Heart right ventricle (tissue), 16 donors: ENCODE data around the gene IKZF2. TPM values are rescaled to one million over a fixed set of nuclear protein-coding genes. Genes with fewer than 3 reads are reported as not detected.

ENCODE experiments used
- ATAC-seq, 8 donors: fragments of 200-7000 bp; cut with Tn5 transposase; one replicate each; pipeline ENCODE4 v1.9.1; 2020; ENCODE audit warnings: mild to moderate bottlenecking in 8 of 8, moderate library complexity in 8 of 8, moderate number of reproducible peaks in 1 of 8
- DNase-seq, 2 donors: peaks; one replicate each; pipeline ENCODE4 v3.0.0-alpha.2; 2020
- H3K27ac ChIP-seq, 10 donors: fragments of 200-600 bp; sonication (generic) in 2 of 10; one replicate each; pipeline versions ENCODE4 v1.5.0 to v1.8.0; 2020 to 2022; ENCODE audit warnings: mild to moderate bottlenecking in 3 of 10
- H3K27me3 ChIP-seq, 7 donors: fragments of 200-600 bp; one replicate each; pipeline ENCODE4 v1.8.0; 2021 to 2022; ENCODE audit warnings: mild to moderate bottlenecking in 2 of 7
- H3K36me3 ChIP-seq, 9 donors: fragments of 200-600 bp; sonication (generic) in 1 of 9; one replicate each; pipeline versions ENCODE4 v1.5.0 to v1.8.0; 2020 to 2022; ENCODE audit warnings: mild to moderate bottlenecking in 2 of 9
- H3K4me1 ChIP-seq, 9 donors: fragments of 200-600 bp; sonication (generic) in 1 of 9; one replicate each; pipeline versions ENCODE4 v1.5.0 to v1.8.0; 2020 to 2022; ENCODE audit warnings: mild to moderate bottlenecking in 4 of 9
- H3K4me3 ChIP-seq, 10 donors: fragments of 200-600 bp; sonication (generic) in 2 of 10; one replicate each; pipeline versions ENCODE4 v1.5.0 to v1.8.0; 2020 to 2022; ENCODE audit warnings: mild to moderate bottlenecking in 7 of 10, moderate library complexity in 2 of 10
- H3K9me3 ChIP-seq, 11 donors: fragments of 200-600 bp in 10 of 11; sonication (generic) in 2 of 11; one replicate each; pipeline versions ENCODE4 v1.5.0 to v1.8.0; 2013 to 2022; ENCODE audit warnings: mild to moderate bottlenecking in 2 of 11, control low read depth in 1 of 11, moderate library complexity in 1 of 11
- CTCF ChIP-seq, 9 donors: fragments of 200-600 bp; sonication (generic) in 2 of 9; IDR thresholded peaks; one replicate each; pipeline versions ENCODE4 v1.5.0 to v1.8.0; 2021 to 2022; ENCODE audit warnings: antibody characterized with exemption in 9 of 9, mild to moderate bottlenecking in 5 of 9, moderate library complexity in 1 of 9
- WGBS, 2 donors: extraction: QIAGEN DNeasy Blood & Tissue Kit; methylation state at CpG; one replicate each; pipeline ENCODE4 v1.1.7; 2013; ENCODE audit warnings: inconsistent platforms in 1 of 2; 5-methylcytosine and 5-hydroxymethylcytosine counted together
- intact Hi-C, 10 donors: fragments of 100-400 bp; cut with DNase I; formaldehyde crosslinking; loops; one replicate each; pipeline versions ENCODE4 v1.11.1 to v1.14.2; 2022
- polyA plus RNA-seq, 2 donors: library from polyadenylated mRNA; stranded (reverse); fragments of 200-250 nt; gene quantifications; one replicate each; pipeline ENCODE4 v1.2.3, GENCODE V29; 2013
- total RNA-seq, 10 donors: library from RNA; stranded (reverse); fragmentation: NEBNext Ultra II Directional in 3 of 10; extraction: Animal tissue kit (Norgen Biotek cat#: 25700) in 3 of 10; gene quantifications; one replicate each; pipeline versions ENCODE4 v1.2.1 to v1.2.4, GENCODE V29; 2021 to 2023
- donor health status: Arrhythmogenic right ventricular cardiomyopathy.
- donor health status: ischemic (EF 13 %, LVEDD 7.1; RV severe dilation, severe dysfunction).
- donor health status: healthy with polysubstance abuse.
- donor health status: DM: no; HTN: yes; CAD: no.
- donor health status: DM: no; HTN: no; CAD: no.
- donor health status: ischemic (EF 25% LVEDD 6.9; RV normal size, moderate dysfunction).
- donor health status: ischemic (EF 25% LVEDD 5.7; RV mildly dilated, moderate dysfunction).
- donor health status: healthy.
- donor health status: DM: yes; HTN: yes; CAD: no.
- donor health status: Ischemic cardiomyopathy.
- donor health status: ischemic (EF 35%, LVEDD 5.7; RV mildly dilated, moderate dysfunction).
- donor health status: nonischemic (EF 11% LVEDD 7.7; RV severe dilation, severe dysfunction).
- donor health status: DM: yes; HTN: yes; CAD: no.
- donor health status: PGD.
- donor health status: ischemic (EF 29% LVEDD 5.4; RV normal size, mild dysfunction).
- donor health status: nonischemic (EF 23%, LVEDD 6.1; RV moderate dilation, normal function).

Gene IKZF2
- total and polyA plus RNA-seq, 12 donors = 0.36 to 8.1 (median 5.9) TPM

- intact Hi-C loops = no loop called here
- WGBS, 2 donors = 78 to 80% methylated on average over 4 of the region's 4 CpGs
- Histone ChIP-seq H3K9me3 (no peaks in the 10 kb centered on the region), H3K27me3 (no peaks in the 10 kb centered on the region), H3K36me3 (no peaks in the 10 kb centered on the region), H3K27ac (no peak overlapping the region), H3K4me1 (peaks cover 0 to 17% (median 0%) of the 10 kb centered on the region in 9 donors), H3K4me3 (no peak overlapping the region)
- DNase-seq (no peak), ATAC-seq (no peak)
- no peak for TF ChIP-seq CTCF (IDR thresholded peaks at IDR 0.05)
These were observed 28.7 kb downstream of the IKZF2 start for GRCh38 chr2:213122725-213123124.

- intact Hi-C loops = no loop called here
These were observed 29.7 kb downstream of the IKZF2 start for GRCh38 chr2:213121690-213122089.

GRCh38 chr2:213119061-213119809 lies 32.2 kb downstream of the IKZF2 start:
- intact Hi-C loops = no loop called here
- no peaks in the 10 kb centered on the region for H3K27me3 ChIP-seq
- H3K9me3 ChIP-seq = no peaks in the 10 kb centered on the region
- peaks cover 0 to 17% (median 0%) of the 10 kb centered on the region in 9 donors for H3K4me1 ChIP-seq
- H3K4me3 ChIP-seq = no peak overlapping the region
- ATAC-seq (no peak), DNase-seq (no peak)
- 77 to 79% methylated on average over 5 of the region's 5 CpGs for WGBS, 2 donors
- peak overlapping the region in 1 of 10 donors; percentile 42 for H3K27ac ChIP-seq
- no peaks in the 10 kb centered on the region for H3K36me3 ChIP-seq
- TF ChIP-seq CTCF (IDR thresholded peaks at IDR 0.05) = no peak

More at GRCh38 chr2:213121690-213122089, 29.7 kb downstream of the IKZF2 start:
- H3K4me3 ChIP-seq = no peak overlapping the region
- no peaks in the 10 kb centered on the region for H3K9me3 ChIP-seq
- H3K4me1 ChIP-seq = peaks cover 0 to 17% (median 0%) of the 10 kb centered on the region in 9 donors
- no peak for TF ChIP-seq CTCF (IDR thresholded peaks at IDR 0.05)
- H3K27ac ChIP-seq = no peak overlapping the region
- H3K36me3 ChIP-seq = no peaks in the 10 kb centered on the region
- DNase-seq (no peak), ATAC-seq (no peak)
- no peaks in the 10 kb centered on the region for H3K27me3 ChIP-seq

GRCh38 chr2:213108308-213108707 lies 43.1 kb downstream of the IKZF2 start:
- Histone ChIP-seq H3K27ac (no peak overlapping the region), H3K9me3 (no peaks in the 10 kb centered on the region), H3K4me3 (no peak overlapping the region), H3K36me3 (no peaks in the 10 kb centered on the region), H3K27me3 (no peaks in the 10 kb centered on the region), H3K4me1 (peaks cover 0 to 12% (median 2%) of the 10 kb centered on the region in 9 donors)
- WGBS, 2 donors = 37 to 50% methylated on average over 2 of the region's 2 CpGs
- intact Hi-C loops = no loop called here
- no peak for ATAC-seq
- TF ChIP-seq CTCF (IDR thresholded peaks at IDR 0.05) = no peak
- DNase-seq = no peak
